HepG2 (cell line): Measurements from ENCODE around the gene DDX11. TPM values are rescaled to one million over a fixed set of nuclear protein-coding genes. Genes with fewer than 3 reads are reported as not detected.
"Not testable (repeated sequence)": the region's sequence is repeated elsewhere in the genome, so short reads cannot be mapped to it uniquely, and the experiment has no call there.

Experiments
- ATAC-seq: fragments of 200-7000 bp; cut with Tn5 transposase; 3 replicates; pipeline ENCODE4 v1.9.1; 2020; ENCODE audit warnings: mild to moderate bottlenecking, moderate library complexity
- BruUV-seq: library from RNA; stranded (reverse); fragments of 400-500 nt; replicated peaks from 2 replicates; lab custom pipeline; 2021; lab: Mats Ljungman, UMichigan
- CTCF ChIA-PET: fragments of 300-600 bp; formaldehyde crosslinking; extraction: SDS; loops from one replicate; lab custom pipeline; 2021; ENCODE audit warnings: low total read pairs, inconsistent platforms, low intra/inter-chr PET ratio; lab: Yijun Ruan, JAX
- POLR2A ChIA-PET: fragments of 350-600 bp; sonication (Branson Sonifier 250); formaldehyde crosslinking; loops from one replicate; lab custom pipeline; 2020; ENCODE audit warnings: antibody characterized with exemption, inconsistent platforms; lab: Yijun Ruan, JAX
- DNase-seq: peaks from one replicate; pipeline ENCODE4 v3.0.0-alpha.2; 2015; ENCODE audit warnings: low spot score
- FAIRE-seq: peaks from 3 replicates; lab custom pipeline; 2011; peaks lifted over from hg19 to GRCh38; lab: Jason Lieb, UNC
- H2AFZ ChIP-seq: one replicate; pipeline ENCODE4 v1.6.1; 2011; ENCODE audit warnings: low read length, inconsistent platforms
- H3K27ac ChIP-seq: fragments of 300-600 bp; 3 replicates; pipeline ENCODE4 v1.8.0; 2011; ENCODE audit warnings: mixed run types, mild to moderate bottlenecking, mixed read lengths, low read length, inconsistent platforms; ENCODE audit not compliant: insufficient read depth; ENCODE audit errors: extremely low read length
- H3K27me3 ChIP-seq, 2 experiments: fragments of 200-600 bp in 1 of 2; 2 replicates in 1 of 2; 3 replicates in 1 of 2; pipeline versions ENCODE4 v1.6.0 to v1.8.0; 2011; ENCODE audit warnings: low read length in 2 of 2, mild to moderate bottlenecking in 2 of 2, moderate library complexity in 2 of 2, inconsistent platforms in 1 of 2; ENCODE audit not compliant: insufficient read depth in 2 of 2, control insufficient read depth in 1 of 2
- H3K36me3 ChIP-seq, 2 experiments: fragments of 200-600 bp in 1 of 2; replicated peaks in 1 of 2; 2 replicates in 1 of 2; 3 replicates in 1 of 2; pipeline versions ENCODE4 v1.5.1 to v1.8.0; 2011; ENCODE audit warnings: low read length in 2 of 2, inconsistent platforms in 1 of 2; ENCODE audit not compliant: insufficient read depth in 2 of 2, control insufficient read depth in 1 of 2
- H3K4me1 ChIP-seq: 2 replicates; pipeline ENCODE4 v1.5.1; 2012; ENCODE audit warnings: low read length, inconsistent platforms; ENCODE audit not compliant: insufficient read depth
- H3K4me2 ChIP-seq: 2 replicates; pipeline ENCODE4 v1.6.0; 2011; ENCODE audit warnings: low read depth, low read length, inconsistent platforms
- H3K4me3 ChIP-seq, 3 experiments: fragments of 200-600 bp in 1 of 3; sonication (generic), shearing (Covaris generic) in 1 of 3; replicated peaks in 1 of 3; 2 replicates each; pipeline ENCODE4 v1.5.1; 2011 to 2016; ENCODE audit warnings: low read length in 3 of 3, inconsistent platforms in 2 of 3, low read depth in 2 of 3, mild to moderate bottlenecking in 2 of 3, control low read depth in 1 of 3, mixed read lengths in 1 of 3; ENCODE audit not compliant: insufficient read depth in 1 of 3
- H3K79me2 ChIP-seq: one replicate; pipeline ENCODE4 v1.6.1; 2011; ENCODE audit warnings: low read length, inconsistent platforms; ENCODE audit not compliant: insufficient read depth
- H3K9ac ChIP-seq: 2 replicates; pipeline ENCODE4 v1.6.0; 2011; ENCODE audit warnings: mild to moderate bottlenecking, low read depth, low read length, inconsistent platforms; ENCODE audit not compliant: insufficient read depth
- H3K9me3 ChIP-seq: 2 replicates; pipeline ENCODE4 v1.5.1; 2012; ENCODE audit warnings: mild to moderate bottlenecking, low read length
- H4K20me1 ChIP-seq: 2 replicates; pipeline ENCODE4 v1.6.0; 2011; ENCODE audit warnings: inconsistent platforms, mild to moderate bottlenecking, low read length, moderate library complexity; ENCODE audit not compliant: insufficient read depth
- JDP2 ChIP-seq: sonication (generic); formaldehyde crosslinking; IDR thresholded peaks from 2 replicates; pipeline ENCODE4 v1.8.1; 2022; ENCODE audit warnings: missing genetic modification reagents, borderline replicate concordance
- MAFK ChIP-seq, 2 experiments: IDR thresholded peaks in 1 of 2; conservative IDR thresholded peaks in 1 of 2; 2 replicates each; pipeline ENCODE4 v1.6.1; 2011; ENCODE audit warnings: improper control_type of control experiment in 2 of 2, low read length in 2 of 2
- WGBS: methylation state at CpG from one replicate; pipeline ENCODE4 v1.1.6; 2017; ENCODE audit warnings: low lambda C conversion rate; 5-methylcytosine and 5-hydroxymethylcytosine counted together
- in situ Hi-C: cut with HindIII; loops from 2 replicates; pipeline ENCODE4 v1.10.0; 2017; ENCODE audit warnings: low pct_unique_long_range_greater_than_20kb; ENCODE audit not compliant: extremely low pct_ligation_motif_present
- intact Hi-C: fragments of 100-400 bp; cut with micrococcal nuclease; formaldehyde crosslinking; loops from one replicate; pipeline ENCODE4 v1.10.0; 2022; ENCODE audit not compliant: unreplicated experiment
- polyA plus RNA-seq, 8 experiments: library from polyadenylated mRNA; depleted of rRNA in 3 of 8; stranded (reverse) in 7 of 8; unstranded in 1 of 8; fragments of >200 nt; fragmentation: Illumina TruSeq in 4 of 8; extraction: Trizol in 4 of 8; gene quantifications; 2 replicates each; pipeline versions ENCODE4 v1.2.1 to v1.2.3, GENCODE V29; 2011 to 2016; ENCODE audit warnings: low read depth in 4 of 8, missing spikeins in 1 of 8, mixed read lengths in 1 of 8; ENCODE audit not compliant: insufficient read depth in 1 of 8
- total RNA-seq, 5 experiments: library from RNA; depleted of rRNA; stranded (reverse); fragments of >200 nt; fragmentation: Illumina TruSeq; extraction: Trizol; gene quantifications; 2 replicates each; pipeline ENCODE4 v1.2.3, GENCODE V29; 2016; ENCODE audit warnings: low read depth in 1 of 5

The DDX11 gene
- total and polyA plus RNA-seq, 2 of the 13 experiments (the other 11 are each of a cell fraction or from before 2014, with no cell fraction given) = 23.9 to 40.8 TPM

DNA sequence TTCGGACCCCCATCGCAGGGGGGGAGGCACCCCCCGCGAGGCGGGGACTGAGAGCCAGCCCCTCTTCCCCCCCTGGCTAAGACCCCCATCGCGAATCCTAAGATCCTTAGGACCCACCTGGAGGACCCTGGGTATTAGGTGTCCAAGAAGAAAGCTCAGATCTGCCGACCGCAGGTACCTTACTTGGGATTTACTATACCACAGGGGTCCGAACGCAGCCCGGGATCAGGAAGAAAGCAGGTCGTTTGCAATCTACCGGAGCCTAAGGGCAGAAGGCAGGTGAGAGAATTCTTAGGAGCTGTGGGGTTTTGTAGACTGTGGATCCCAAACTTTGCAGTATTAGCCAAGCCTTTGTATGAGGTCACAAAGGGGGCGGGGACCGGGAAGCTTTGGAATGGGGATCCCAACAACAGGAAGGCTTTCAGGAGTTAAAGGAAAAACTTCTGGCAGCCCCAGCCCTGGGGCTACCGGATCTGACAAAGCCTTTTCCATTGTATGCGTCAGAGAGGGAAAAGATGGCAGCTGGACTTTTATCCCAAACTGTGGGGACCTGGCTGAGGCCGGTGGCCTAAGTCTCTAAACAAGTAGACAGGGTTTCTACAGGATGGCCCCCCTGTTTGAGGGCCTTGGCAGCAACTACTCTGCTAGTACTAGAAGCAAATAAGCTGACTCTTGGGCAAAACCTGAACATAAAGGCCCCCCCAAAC is 47.5 kb downstream of the DDX11 start:
- H3K36me3 ChIP-seq, intact Hi-C loops, H3K9ac ChIP-seq, BruUV-seq, H3K27me3 ChIP-seq, H4K20me1 ChIP-seq, H2AFZ ChIP-seq, H3K27ac ChIP-seq, POLR2A ChIA-PET, CTCF ChIA-PET, DNase-seq, H3K4me2 ChIP-seq, in situ Hi-C loops, H3K79me2 ChIP-seq, H3K4me3 ChIP-seq, ATAC-seq, H3K9me3 ChIP-seq, FAIRE-seq: not testable (repeated sequence)
- peaks cover 12% of the 10 kb centered on the region; the same call in 1 of the 2 replicates for H3K4me1 ChIP-seq
- WGBS = 68% methylated on average over 8 of the region's 19 CpGs

DNA sequence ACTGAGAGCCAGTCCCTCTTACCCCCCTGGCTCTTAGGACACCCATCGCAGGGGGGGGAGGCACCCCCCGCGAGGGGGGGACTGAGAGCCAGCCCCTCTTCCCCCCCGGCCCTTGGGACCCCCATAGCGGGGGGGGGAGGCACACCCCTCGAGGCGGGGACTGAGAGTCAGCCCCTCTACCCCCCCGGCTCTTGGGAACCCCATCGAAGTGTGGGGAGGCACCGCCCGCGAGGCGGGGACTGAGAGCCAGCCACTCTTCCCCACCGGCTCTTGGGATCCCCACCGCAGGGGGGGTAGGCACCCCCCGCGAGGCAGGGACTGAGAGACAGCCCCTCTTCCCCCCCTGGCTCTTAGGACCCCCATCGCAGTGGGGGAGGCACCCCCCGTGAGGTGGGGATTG is 48.8 kb downstream of the DDX11 start:
- BruUV-seq = no TSS peak
- CTCF ChIA-PET = no interaction called here

DNA sequence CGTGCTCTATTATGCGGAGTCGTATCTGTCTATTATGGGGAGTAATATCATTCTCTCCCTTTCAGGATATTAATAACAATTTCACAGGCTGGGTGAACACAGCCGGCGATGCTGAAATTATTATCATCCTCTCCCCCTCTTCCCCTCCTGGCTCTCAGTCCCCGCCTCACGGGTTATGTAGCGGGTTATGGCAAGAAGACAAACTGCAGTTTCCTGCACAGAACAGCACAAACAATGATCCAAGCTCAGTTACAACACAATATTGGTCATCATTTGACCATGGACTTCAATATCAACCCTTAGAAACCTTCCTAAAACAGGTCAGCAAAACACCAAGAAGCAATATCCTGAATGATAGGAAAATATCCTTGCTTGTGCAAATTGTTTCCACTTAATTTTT is 50.5 kb downstream of the DDX11 start:
- H3K9ac ChIP-seq, H3K27me3 ChIP-seq, H4K20me1 ChIP-seq, H3K4me1 ChIP-seq, H3K4me3 ChIP-seq, H2AFZ ChIP-seq, intact Hi-C loops, BruUV-seq, H3K79me2 ChIP-seq, DNase-seq, H3K9me3 ChIP-seq, POLR2A ChIA-PET, CTCF ChIA-PET, FAIRE-seq, H3K27ac ChIP-seq, ATAC-seq, H3K4me2 ChIP-seq, H3K36me3 ChIP-seq, in situ Hi-C loops: not testable (repeated sequence)
- WGBS = 79% methylated on average over 8 of the region's 8 CpGs

More for the DNA sequence above, 48.8 kb downstream of the DDX11 start:
- in situ Hi-C loops = no loop called here
- Histone ChIP-seq H4K20me1 (no peaks in the 10 kb centered on the region), H3K27ac (no peak overlapping the region), H3K4me3 (no peak overlapping the region), H3K4me1 (peaks cover 10% of the 10 kb centered on the region; the same call in 1 of the 2 replicates), H2AFZ (no peak overlapping the region), H3K27me3 (no peaks in the 10 kb centered on the region), H3K36me3 (no peaks in the 10 kb centered on the region), H3K4me2 (no peak overlapping the region), H3K9me3 (no peaks in the 10 kb centered on the region), H3K79me2 (no peaks in the 10 kb centered on the region), H3K9ac (no peak overlapping the region)
- ATAC-seq (no peak), DNase-seq (no peak), FAIRE-seq (no peak)
- POLR2A ChIA-PET = no interaction called here
- no peak for TF ChIP-seq JDP2 (CRISPR knock-in tag)
- no peak for TF ChIP-seq MAFK (conservative IDR thresholded peaks at IDR 0.05 in 1 of 2, IDR thresholded peaks at IDR 0.05 in 1 of 2; ENCODE audit: low read length in 2 of 2)
- no CpG with 5 or more reads among the region's 19 CpGs for WGBS
- intact Hi-C loops = no loop called here

DNA sequence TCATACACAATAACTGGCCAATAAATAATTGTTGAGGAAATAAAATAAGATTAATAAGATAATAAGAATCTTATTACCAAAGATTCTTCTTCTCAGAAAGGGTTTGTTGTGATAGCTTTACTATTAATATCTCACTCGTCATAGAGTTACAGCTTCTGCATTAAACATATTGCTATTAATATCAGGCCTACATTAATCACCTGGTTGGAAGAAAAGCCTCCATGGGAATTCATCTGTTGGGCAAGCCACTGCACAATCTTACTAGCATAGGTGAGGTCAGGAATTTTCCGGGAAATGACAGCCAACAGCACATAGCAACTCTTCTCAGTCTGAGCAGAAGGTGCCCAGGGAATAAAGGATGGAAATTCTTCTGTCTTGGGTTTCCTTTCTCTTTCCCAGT is 51.5 kb downstream of the DDX11 start:
- H3K27me3 ChIP-seq, ATAC-seq, H3K27ac ChIP-seq, H3K4me1 ChIP-seq, CTCF ChIA-PET, in situ Hi-C loops, FAIRE-seq, H3K36me3 ChIP-seq, intact Hi-C loops, H4K20me1 ChIP-seq, H3K4me3 ChIP-seq, H2AFZ ChIP-seq, BruUV-seq, H3K79me2 ChIP-seq, DNase-seq, H3K9ac ChIP-seq, POLR2A ChIA-PET, H3K4me2 ChIP-seq, H3K9me3 ChIP-seq: not testable (repeated sequence)
- WGBS = 15% methylated on average over 2 of the region's 2 CpGs
